Activated T-helper 17 cell treated with anti-CD3 and anti-CD28 coated beads, Interleukin-2, amount 50 U/mL, for 72 hours (primary cell): ENCODE results near the gene KRTAP5-11. TPM values are rescaled to one million over a fixed set of nuclear protein-coding genes. Genes with fewer than 3 reads are reported as not detected.
"Not testable (repeated sequence)": the region's sequence is repeated elsewhere in the genome, so short reads cannot be mapped to it uniquely, and the experiment has no call there.

Experiments used
- ATAC-seq: fragments of 150-1000 bp; cut with Tn5 transposase; replicated peaks from 2 replicates; pipeline ENCODE4 v1.10.0; 2021; ENCODE audit warnings: mild to moderate bottlenecking, moderate library complexity
- H3K27ac Mint-ChIP-seq: one replicate; pipeline ENCODE4 v1.8.0; 2022; ENCODE audit warnings: mixed read lengths
- H3K27me3 Mint-ChIP-seq: one replicate; pipeline ENCODE4 v1.8.0; 2022; ENCODE audit warnings: mixed read lengths
- H3K36me3 Mint-ChIP-seq: one replicate; pipeline ENCODE4 v1.8.0; 2022; ENCODE audit warnings: low read depth, mild to moderate bottlenecking, mixed read lengths
- H3K4me1 Mint-ChIP-seq: one replicate; pipeline ENCODE4 v1.8.0; 2022; ENCODE audit warnings: mixed read lengths
- H3K4me3 Mint-ChIP-seq: one replicate; pipeline ENCODE4 v1.8.0; 2022; ENCODE audit warnings: mild to moderate bottlenecking, mixed read lengths
- H3K9me3 Mint-ChIP-seq: one replicate; pipeline ENCODE4 v1.8.0; 2022; ENCODE audit warnings: mixed read lengths
- total RNA-seq, 2 donors: library from RNA; stranded (reverse); gene quantifications; one replicate each; pipeline ENCODE4 v1.2.3, GENCODE V29; 2022

KRTAP5-11 gene
- total RNA-seq, 2 donors from 2014 or later: not detected

- not testable (repeated sequence) for H3K4me1 Mint-ChIP-seq, H3K4me3 Mint-ChIP-seq, H3K27ac Mint-ChIP-seq, H3K9me3 Mint-ChIP-seq, ATAC-seq, H3K36me3 Mint-ChIP-seq
- peaks cover 12% of the 10 kb centered on the region for H3K27me3 Mint-ChIP-seq
Measured at GRCh38 chr11:71571101-71571850, 11.4 kb downstream of the KRTAP5-11 start.

GRCh38 chr11:71568704-71569349 is 13.8 kb downstream of the KRTAP5-11 start:
- Mint-ChIP-seq H3K4me3 (no peak overlapping the region), H3K27ac (no peak overlapping the region), H3K9me3 (no peaks in the 10 kb centered on the region), H3K27me3 (peaks cover 22% of the 10 kb centered on the region), H3K36me3 (no peaks in the 10 kb centered on the region), H3K4me1 (peaks cover under 1% of the 10 kb centered on the region)
- ATAC-seq: no peak

GRCh38 chr11:71567633-71568032 is 15.0 kb downstream of the KRTAP5-11 start:
- ATAC-seq, H3K27ac Mint-ChIP-seq, H3K9me3 Mint-ChIP-seq, H3K36me3 Mint-ChIP-seq, H3K4me1 Mint-ChIP-seq, H3K4me3 Mint-ChIP-seq: not testable (repeated sequence)
- peaks cover 32% of the 10 kb centered on the region for H3K27me3 Mint-ChIP-seq

- ATAC-seq: not testable (repeated sequence)
- peaks cover 36% of the 10 kb centered on the region for H3K27me3 Mint-ChIP-seq
Measured at GRCh38 chr11:71566626-71567599, 15.8 kb downstream of the KRTAP5-11 start.

GRCh38 chr11:71566081-71566620 is 16.5 kb downstream of the KRTAP5-11 start:
- no peak for ATAC-seq

More at GRCh38 chr11:71566626-71567599, 15.8 kb downstream of the KRTAP5-11 start:
- H3K27ac Mint-ChIP-seq, H3K4me3 Mint-ChIP-seq, H3K4me1 Mint-ChIP-seq, H3K9me3 Mint-ChIP-seq, H3K36me3 Mint-ChIP-seq: not testable (repeated sequence)

GRCh38 chr11:71565263-71565662 is 17.4 kb downstream of the KRTAP5-11 start, which contains the start of gene KRTAP5-10:
Gene KRTAP5-10 (plus strand): TSS chr11:71565563. CDS start chr11:71565588, 25 bp downstream.
- H3K36me3 Mint-ChIP-seq: no peaks in the 10 kb centered on the region

More at GRCh38 chr11:71566081-71566620, 16.5 kb downstream of the KRTAP5-11 start:
- Mint-ChIP-seq H3K4me3 (no peak overlapping the region), H3K27ac (no peak overlapping the region), H3K9me3 (no peaks in the 10 kb centered on the region), H3K27me3 (peaks cover 41% of the 10 kb centered on the region), H3K4me1 (peaks cover 5% of the 10 kb centered on the region), H3K36me3 (no peaks in the 10 kb centered on the region)

GRCh38 chr11:71564430-71564829 is 18.2 kb downstream of the KRTAP5-11 start:
- Mint-ChIP-seq H3K4me3 (no peak overlapping the region), H3K4me1 (peaks cover 5% of the 10 kb centered on the region), H3K9me3 (no peaks in the 10 kb centered on the region), H3K36me3 (no peaks in the 10 kb centered on the region), H3K27me3 (peaks cover 39% of the 10 kb centered on the region), H3K27ac (no peak overlapping the region)
- ATAC-seq: no peak

More at GRCh38 chr11:71565263-71565662, 17.4 kb downstream of the KRTAP5-11 start, which contains the start of gene KRTAP5-10:
- ATAC-seq: no peak
- no peak within 1 kb of the TSS for H3K27ac Mint-ChIP-seq
- peaks cover 5% of the 10 kb centered on the region for H3K4me1 Mint-ChIP-seq
- H3K9me3 Mint-ChIP-seq: no peaks in the 10 kb centered on the region
- peaks cover 39% of the 10 kb centered on the region for H3K27me3 Mint-ChIP-seq
- H3K4me3 Mint-ChIP-seq: no peak within 1 kb of the TSS

GRCh38 chr11:71563406-71563805 is 19.3 kb downstream of the KRTAP5-11 start:
- peaks cover 5% of the 10 kb centered on the region for H3K4me1 Mint-ChIP-seq
- peak; percentile 57 for ATAC-seq
- H3K9me3 Mint-ChIP-seq: no peaks in the 10 kb centered on the region
- no peak overlapping the region for H3K4me3 Mint-ChIP-seq
- no peak overlapping the region for H3K27ac Mint-ChIP-seq
- peaks cover 39% of the 10 kb centered on the region for H3K27me3 Mint-ChIP-seq
- no peaks in the 10 kb centered on the region for H3K36me3 Mint-ChIP-seq

- H3K27me3 Mint-ChIP-seq: peaks cover 44% of the 10 kb centered on the region
- H3K4me1 Mint-ChIP-seq: peaks cover 5% of the 10 kb centered on the region
- no peak overlapping the region for H3K4me3 Mint-ChIP-seq
- H3K9me3 Mint-ChIP-seq: no peaks in the 10 kb centered on the region
- H3K36me3 Mint-ChIP-seq: no peaks in the 10 kb centered on the region
- H3K27ac Mint-ChIP-seq: no peak overlapping the region
- ATAC-seq: no peak
Measured at GRCh38 chr11:71562120-71562519, 20.6 kb downstream of the KRTAP5-11 start.

GRCh38 chr11:71558996-71559395 is 23.7 kb downstream of the KRTAP5-11 start:
- Mint-ChIP-seq H3K4me3 (no peak overlapping the region), H3K4me1 (peaks cover 5% of the 10 kb centered on the region), H3K27ac (no peak overlapping the region), H3K27me3 (peaks cover 37% of the 10 kb centered on the region), H3K36me3 (no peaks in the 10 kb centered on the region), H3K9me3 (no peaks in the 10 kb centered on the region)
- ATAC-seq: no peak

- no peaks in the 10 kb centered on the region for H3K4me1 Mint-ChIP-seq
- no peaks in the 10 kb centered on the region for H3K9me3 Mint-ChIP-seq
- H3K36me3 Mint-ChIP-seq: no peaks in the 10 kb centered on the region
- H3K4me3 Mint-ChIP-seq: no peak overlapping the region
- no peak for ATAC-seq
- H3K27ac Mint-ChIP-seq: no peak overlapping the region
- peaks cover 24% of the 10 kb centered on the region for H3K27me3 Mint-ChIP-seq
Measured at GRCh38 chr11:71557257-71557656, 25.4 kb downstream of the KRTAP5-11 start.

- no peak for ATAC-seq
- Mint-ChIP-seq H3K27me3 (peaks cover 16% of the 10 kb centered on the region), H3K36me3 (no peaks in the 10 kb centered on the region), H3K4me1 (no peaks in the 10 kb centered on the region), H3K4me3 (no peak overlapping the region), H3K9me3 (no peaks in the 10 kb centered on the region), H3K27ac (no peak overlapping the region)
Measured at GRCh38 chr11:71556018-71556417, 26.7 kb downstream of the KRTAP5-11 start.

- H3K9me3 Mint-ChIP-seq: no peaks in the 10 kb centered on the region
- H3K36me3 Mint-ChIP-seq: no peaks in the 10 kb centered on the region
- H3K27ac Mint-ChIP-seq: no peak overlapping the region
- no peak overlapping the region for H3K4me3 Mint-ChIP-seq
- no peaks in the 10 kb centered on the region for H3K4me1 Mint-ChIP-seq
- no peak for ATAC-seq
- peaks cover 14% of the 10 kb centered on the region for H3K27me3 Mint-ChIP-seq
Measured at GRCh38 chr11:71555508-71555907, 27.2 kb downstream of the KRTAP5-11 start.

- H3K4me3 Mint-ChIP-seq: no peak overlapping the region
- H3K36me3 Mint-ChIP-seq: no peaks in the 10 kb centered on the region
- no peak for ATAC-seq
- H3K9me3 Mint-ChIP-seq: no peaks in the 10 kb centered on the region
- peaks cover 19% of the 10 kb centered on the region for H3K27me3 Mint-ChIP-seq
- no peaks in the 10 kb centered on the region for H3K4me1 Mint-ChIP-seq
- H3K27ac Mint-ChIP-seq: no peak overlapping the region
Measured at GRCh38 chr11:71554996-71555395, 27.7 kb downstream of the KRTAP5-11 start.
